Measurements from ENCODE around the gene DUSP10.

Gene DUSP10

GRCh38 chr1:221724931-221725605 lies 16.8 kb downstream of the DUSP10 start:
- Histone ChIP-seq H3K4me1 (ENCODE audit: control insufficient read depth, insufficient read depth, low read length) (no peaks in the 10 kb centered on the region), H3K9ac (ENCODE audit: low read depth, low read length) (no peak overlapping the region), H3K4me3 (ENCODE audit: low read depth, low read length) (no peak overlapping the region), H3K9me3 (ENCODE audit: control insufficient read depth, insufficient read depth, low read length) (peaks cover 8% of the 10 kb centered on the region), H3K27me3 (ENCODE audit: control insufficient read depth, insufficient read depth, low read length) (no peaks in the 10 kb centered on the region), H3K36me3 (ENCODE audit: control insufficient read depth, insufficient read depth, low read length) (no peaks in the 10 kb centered on the region)

- H3K27me3 ChIP-seq (ENCODE audit: control insufficient read depth, insufficient read depth, low read length): no peaks in the 10 kb centered on the region
- H3K4me3 ChIP-seq (ENCODE audit: low read depth, low read length): no peak overlapping the region
- H3K9ac ChIP-seq (ENCODE audit: low read depth, low read length): no peak overlapping the region
- H3K9me3 ChIP-seq (ENCODE audit: control insufficient read depth, insufficient read depth, low read length): peaks cover 8% of the 10 kb centered on the region
- peaks cover 7% of the 10 kb centered on the region for H3K4me1 ChIP-seq (ENCODE audit: control insufficient read depth, insufficient read depth, low read length)
- H3K36me3 ChIP-seq (ENCODE audit: control insufficient read depth, insufficient read depth, low read length): no peaks in the 10 kb centered on the region
Measured at GRCh38 chr1:221723848-221724236, 18.0 kb downstream of the DUSP10 start.

GRCh38 chr1:221723018-221723847 lies 18.7 kb downstream of the DUSP10 start:
- Histone ChIP-seq H3K9ac (ENCODE audit: low read depth, low read length) (no peak overlapping the region), H3K27me3 (ENCODE audit: control insufficient read depth, insufficient read depth, low read length) (no peaks in the 10 kb centered on the region), H3K36me3 (ENCODE audit: control insufficient read depth, insufficient read depth, low read length) (no peaks in the 10 kb centered on the region), H3K4me1 (ENCODE audit: control insufficient read depth, insufficient read depth, low read length) (peaks cover 13% of the 10 kb centered on the region), H3K4me3 (ENCODE audit: low read depth, low read length) (no peak overlapping the region), H3K9me3 (ENCODE audit: control insufficient read depth, insufficient read depth, low read length) (peaks cover 8% of the 10 kb centered on the region)

- Histone ChIP-seq H3K4me1 (ENCODE audit: control insufficient read depth, insufficient read depth, low read length) (peaks cover 16% of the 10 kb centered on the region), H3K4me3 (ENCODE audit: low read depth, low read length) (no peak overlapping the region), H3K27me3 (ENCODE audit: control insufficient read depth, insufficient read depth, low read length) (no peaks in the 10 kb centered on the region), H3K36me3 (ENCODE audit: control insufficient read depth, insufficient read depth, low read length) (no peaks in the 10 kb centered on the region), H3K9me3 (ENCODE audit: control insufficient read depth, insufficient read depth, low read length) (peaks cover 8% of the 10 kb centered on the region), H3K9ac (ENCODE audit: low read depth, low read length) (no peak overlapping the region)
Measured at GRCh38 chr1:221722254-221723017, 19.5 kb downstream of the DUSP10 start.

GRCh38 chr1:221720545-221720944 lies 21.3 kb downstream of the DUSP10 start:
- Histone ChIP-seq H3K36me3 (ENCODE audit: control insufficient read depth, insufficient read depth, low read length) (no peaks in the 10 kb centered on the region), H3K4me3 (ENCODE audit: low read depth, low read length) (no peak overlapping the region), H3K9me3 (ENCODE audit: control insufficient read depth, insufficient read depth, low read length) (peaks cover 8% of the 10 kb centered on the region), H3K9ac (ENCODE audit: low read depth, low read length) (no peak overlapping the region), H3K4me1 (ENCODE audit: control insufficient read depth, insufficient read depth, low read length) (peaks cover 30% of the 10 kb centered on the region), H3K27me3 (ENCODE audit: control insufficient read depth, insufficient read depth, low read length) (peaks cover 3% of the 10 kb centered on the region)

- Histone ChIP-seq H3K4me3 (ENCODE audit: low read depth, low read length) (no peak overlapping the region), H3K9me3 (ENCODE audit: control insufficient read depth, insufficient read depth, low read length) (peaks cover 8% of the 10 kb centered on the region), H3K9ac (ENCODE audit: low read depth, low read length) (no peak overlapping the region), H3K36me3 (ENCODE audit: control insufficient read depth, insufficient read depth, low read length) (no peaks in the 10 kb centered on the region), H3K4me1 (ENCODE audit: control insufficient read depth, insufficient read depth, low read length) (peaks cover 32% of the 10 kb centered on the region), H3K27me3 (ENCODE audit: control insufficient read depth, insufficient read depth, low read length) (peaks cover 3% of the 10 kb centered on the region)
Measured at GRCh38 chr1:221719987-221720386, 21.9 kb downstream of the DUSP10 start.

GRCh38 chr1:221719278-221719597 lies 22.7 kb downstream of the DUSP10 start:
- H3K27me3 ChIP-seq (ENCODE audit: control insufficient read depth, insufficient read depth, low read length): peaks cover 3% of the 10 kb centered on the region
- peaks cover 38% of the 10 kb centered on the region for H3K4me1 ChIP-seq (ENCODE audit: control insufficient read depth, insufficient read depth, low read length)
- H3K36me3 ChIP-seq (ENCODE audit: control insufficient read depth, insufficient read depth, low read length): no peaks in the 10 kb centered on the region
- H3K9me3 ChIP-seq (ENCODE audit: control insufficient read depth, insufficient read depth, low read length): peaks cover 8% of the 10 kb centered on the region
- H3K4me3 ChIP-seq (ENCODE audit: low read depth, low read length): no peak overlapping the region
- no peak overlapping the region for H3K9ac ChIP-seq (ENCODE audit: low read depth, low read length)

- Histone ChIP-seq H3K27me3 (ENCODE audit: control insufficient read depth, insufficient read depth, low read length) (peaks cover 3% of the 10 kb centered on the region), H3K36me3 (ENCODE audit: control insufficient read depth, insufficient read depth, low read length) (no peaks in the 10 kb centered on the region), H3K4me1 (ENCODE audit: control insufficient read depth, insufficient read depth, low read length) (peaks cover 38% of the 10 kb centered on the region), H3K9me3 (ENCODE audit: control insufficient read depth, insufficient read depth, low read length) (peaks cover 8% of the 10 kb centered on the region), H3K9ac (ENCODE audit: low read depth, low read length) (no peak overlapping the region), H3K4me3 (ENCODE audit: low read depth, low read length) (no peak overlapping the region)
Measured at GRCh38 chr1:221718381-221719277, 23.3 kb downstream of the DUSP10 start.

- no peaks in the 10 kb centered on the region for H3K36me3 ChIP-seq (ENCODE audit: control insufficient read depth, insufficient read depth, low read length)
- H3K4me3 ChIP-seq (ENCODE audit: low read depth, low read length): no peak overlapping the region
- no peaks in the 10 kb centered on the region for H3K9me3 ChIP-seq (ENCODE audit: control insufficient read depth, insufficient read depth, low read length)
- no peak overlapping the region for H3K9ac ChIP-seq (ENCODE audit: low read depth, low read length)
- H3K4me1 ChIP-seq (ENCODE audit: control insufficient read depth, insufficient read depth, low read length): peaks cover 41% of the 10 kb centered on the region
- H3K27me3 ChIP-seq (ENCODE audit: control insufficient read depth, insufficient read depth, low read length): peaks cover 3% of the 10 kb centered on the region
Measured at GRCh38 chr1:221717485-221717853, 24.4 kb downstream of the DUSP10 start.

- Histone ChIP-seq H3K27me3 (ENCODE audit: control insufficient read depth, insufficient read depth, low read length) (peaks cover 3% of the 10 kb centered on the region), H3K9ac (ENCODE audit: low read depth, low read length) (no peak overlapping the region), H3K9me3 (ENCODE audit: control insufficient read depth, insufficient read depth, low read length) (no peaks in the 10 kb centered on the region), H3K36me3 (ENCODE audit: control insufficient read depth, insufficient read depth, low read length) (no peaks in the 10 kb centered on the region), H3K4me1 (ENCODE audit: control insufficient read depth, insufficient read depth, low read length) (peaks cover 41% of the 10 kb centered on the region), H3K4me3 (ENCODE audit: low read depth, low read length) (no peak overlapping the region)
Measured at GRCh38 chr1:221716713-221717484, 25.0 kb downstream of the DUSP10 start.

All from iPS-15b (cell line).